C1 segment of cervical spinal cord (tissue), 14 donors: ENCODE measurements around the gene SMCO3.
"Not testable (repeated sequence)": the region's sequence is repeated elsewhere in the genome, so short reads cannot be mapped to it uniquely, and the experiment has no call there.

ENCODE experiments used
- DNase-seq, 14 donors: peaks; one replicate each; lab custom pipeline; 2025; lab: John Stamatoyannopoulos, UW

Gene SMCO3

GRCh38 chr12:14774906-14775635 is 38.9 kb downstream of the SMCO3 start:
- DNase-seq = peak in 6 of 14 donors; percentile 9 to 76 (median 60)

DNA sequence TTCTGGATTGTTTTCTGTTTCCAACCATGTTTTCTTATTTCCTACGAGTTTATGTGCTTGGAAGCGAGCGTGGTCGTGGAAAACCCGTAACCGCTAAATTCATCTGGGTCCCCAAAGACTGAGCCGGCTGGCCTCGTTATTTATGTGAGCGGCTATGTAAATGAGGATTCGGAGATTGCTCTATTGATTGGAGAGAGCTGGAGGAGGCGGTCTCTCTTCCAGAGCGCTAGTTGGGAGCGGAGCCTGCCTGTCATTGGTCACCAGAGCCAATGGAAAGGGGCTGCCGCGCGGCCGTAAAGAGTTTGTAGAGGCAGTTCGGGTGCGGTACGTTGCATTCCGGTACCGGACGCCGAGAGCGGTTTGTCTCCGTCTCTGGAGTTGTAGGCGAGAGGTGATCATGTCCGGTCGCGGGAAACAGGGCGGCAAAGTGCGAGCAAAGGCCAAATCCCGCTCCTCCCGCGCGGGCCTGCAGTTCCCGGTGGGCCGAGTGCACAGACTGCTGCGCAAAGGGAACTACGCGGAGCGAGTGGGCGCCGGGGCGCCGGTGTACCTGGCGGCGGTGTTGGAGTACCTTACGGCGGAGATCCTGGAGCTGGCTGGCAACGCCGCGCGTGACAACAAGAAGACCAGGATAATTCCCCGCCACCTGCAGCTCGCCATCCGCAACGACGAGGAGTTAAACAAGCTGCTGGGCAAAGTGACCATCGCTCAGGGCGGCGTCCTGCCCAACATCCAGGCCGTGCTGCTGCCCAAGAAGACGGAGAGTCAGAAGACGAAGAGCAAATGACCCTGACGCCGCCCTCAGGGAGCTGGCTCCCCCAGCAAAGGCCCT is 39.7 kb downstream of the SMCO3 start:
- peak; percentile 36 to 94 (median 87) for DNase-seq

GRCh38 chr12:14773685-14774073 is 40.3 kb downstream of the SMCO3 start:
- DNase-seq = peak in 1 of 14 donors; percentile 24

GRCh38 chr12:14772946-14773345 is 41.0 kb downstream of the SMCO3 start:
- DNase-seq = no peak

GRCh38 chr12:14771651-14772137 is 42.3 kb downstream of the SMCO3 start:
- DNase-seq = no peak

DNA sequence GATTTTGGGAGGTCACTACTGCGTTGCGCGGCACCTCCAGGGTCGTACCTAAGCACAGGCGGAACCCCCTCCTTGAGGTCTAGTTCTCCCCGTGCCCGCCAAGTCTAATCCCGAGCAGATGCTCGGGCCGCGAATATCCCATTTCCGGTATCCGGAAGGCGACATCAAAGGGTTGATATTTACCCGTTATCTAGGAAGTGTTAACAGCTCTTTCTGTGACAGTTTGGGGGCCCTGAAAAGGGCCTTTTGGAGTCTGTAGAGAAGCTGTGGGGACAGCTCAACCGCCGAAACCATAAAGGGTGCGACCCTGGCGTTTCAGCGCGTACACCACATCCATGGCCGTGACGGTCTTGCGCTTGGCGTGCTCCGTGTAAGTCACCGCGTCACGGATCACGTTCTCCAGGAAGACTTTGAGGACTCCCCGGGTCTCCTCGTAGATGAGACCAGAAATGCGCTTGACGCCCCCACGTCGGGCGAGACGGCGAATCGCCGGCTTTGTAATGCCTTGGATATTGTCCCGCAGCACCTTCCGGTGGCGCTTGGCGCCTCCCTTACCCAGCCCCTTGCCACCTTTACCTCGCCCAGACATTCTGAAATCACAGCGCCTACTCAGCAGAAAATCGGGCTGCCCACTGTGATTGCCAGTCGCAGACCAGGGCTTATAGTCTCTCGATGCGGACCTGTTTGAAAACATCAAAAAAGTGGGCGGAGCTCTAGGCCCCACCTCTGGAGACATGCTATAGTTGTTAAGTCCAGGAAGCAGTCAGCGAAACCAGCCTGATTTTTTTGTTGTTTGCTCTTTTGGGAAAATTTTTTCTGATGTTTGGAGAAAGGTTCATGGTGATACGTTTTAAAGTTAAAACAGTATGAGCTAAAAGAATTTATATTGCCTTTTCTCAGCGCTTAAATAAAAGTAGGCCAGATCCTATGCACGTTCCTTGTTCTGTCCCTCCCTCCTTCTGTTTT is 43.2 kb downstream of the SMCO3 start:
- peak; percentile 13 to 91 (median 81) for DNase-seq

DNA sequence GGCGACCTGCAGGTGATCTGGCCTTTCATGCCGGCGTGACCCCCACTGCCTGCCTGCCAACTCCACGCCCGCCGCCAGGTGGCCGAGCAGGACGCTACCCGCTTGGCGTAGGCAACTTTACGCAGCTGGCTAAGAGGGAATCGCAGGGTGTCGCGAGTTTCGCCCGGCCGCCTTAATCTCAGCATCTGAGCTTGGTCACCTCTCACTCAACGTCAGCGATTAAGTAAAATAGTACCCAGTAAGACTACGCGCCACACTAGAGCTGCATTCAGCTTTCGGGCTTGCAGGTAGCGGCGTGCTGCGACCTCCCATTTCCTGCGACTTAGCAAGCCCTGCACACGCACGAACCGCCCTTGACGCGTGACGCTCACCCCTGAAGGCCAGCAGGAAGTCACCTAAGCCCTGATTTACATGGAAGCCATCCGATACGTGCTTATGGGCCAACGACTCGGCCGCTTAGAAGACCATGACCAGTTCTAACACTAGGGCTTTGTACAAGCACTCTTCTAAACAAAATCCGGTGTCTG is 44.0 kb downstream of the SMCO3 start:
- DNase-seq = peak in 12 of 14 donors; percentile 29 to 86 (median 60)

DNA sequence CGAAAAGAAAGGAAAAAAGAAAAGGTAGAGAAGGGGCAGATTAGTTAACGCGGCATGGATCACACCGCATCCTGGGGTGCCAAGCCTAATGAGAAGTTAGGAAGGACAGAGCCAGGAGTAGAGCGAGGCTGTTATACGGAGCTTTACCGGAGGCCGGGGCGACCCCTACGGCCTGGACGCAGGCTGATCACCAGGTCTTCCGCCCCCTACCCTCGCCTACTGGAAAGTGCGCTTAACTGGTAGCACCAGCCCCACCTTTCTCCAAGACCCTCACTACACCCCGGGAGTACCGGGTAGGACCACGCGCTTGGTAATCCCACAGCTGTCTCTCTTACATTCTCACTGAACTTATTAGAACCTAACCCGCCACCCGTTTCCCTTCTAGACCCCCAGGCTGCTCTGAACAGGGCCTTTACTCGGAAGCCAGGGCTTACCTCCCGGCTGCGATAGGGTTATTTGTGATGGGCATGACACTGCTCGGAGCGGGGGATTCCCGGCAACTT is 44.5 kb downstream of the SMCO3 start:
- peak in 3 of 14 donors; percentile 41 to 55 (median 48) for DNase-seq

DNA sequence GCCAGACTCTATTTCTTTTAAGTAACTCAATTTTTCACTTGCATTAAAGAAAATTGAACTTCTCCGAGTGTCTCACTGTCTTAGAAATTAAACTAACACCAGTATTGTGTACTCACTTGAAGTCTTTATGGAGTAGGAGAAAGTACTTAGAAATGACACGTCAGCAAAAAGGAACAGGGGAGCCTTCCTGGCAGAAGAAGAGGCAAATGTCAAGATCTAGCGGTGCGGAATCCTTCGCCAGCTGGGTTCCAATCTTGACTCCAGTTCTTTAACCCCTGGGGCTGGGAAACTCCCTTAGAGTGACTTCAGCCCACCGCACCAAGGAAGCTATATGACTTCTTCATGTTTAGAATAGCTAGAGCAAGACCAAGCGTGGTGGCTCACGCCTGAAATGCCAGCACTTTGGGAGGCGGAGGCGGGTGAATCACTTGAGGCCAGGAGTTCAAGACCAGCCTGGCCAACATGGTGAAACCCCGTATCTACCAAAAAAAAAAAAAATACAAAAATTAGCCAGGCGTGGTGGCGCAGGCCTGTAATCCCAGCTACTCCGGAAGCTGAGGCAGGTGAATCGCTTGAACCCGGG is 45.1 kb downstream of the SMCO3 start:
- DNase-seq = peak in 1 of 14 donors; percentile 11

GRCh38 chr12:14767617-14768016 is 46.4 kb downstream of the SMCO3 start:
- peak in 1 of 14 donors; percentile 43 for DNase-seq

DNA sequence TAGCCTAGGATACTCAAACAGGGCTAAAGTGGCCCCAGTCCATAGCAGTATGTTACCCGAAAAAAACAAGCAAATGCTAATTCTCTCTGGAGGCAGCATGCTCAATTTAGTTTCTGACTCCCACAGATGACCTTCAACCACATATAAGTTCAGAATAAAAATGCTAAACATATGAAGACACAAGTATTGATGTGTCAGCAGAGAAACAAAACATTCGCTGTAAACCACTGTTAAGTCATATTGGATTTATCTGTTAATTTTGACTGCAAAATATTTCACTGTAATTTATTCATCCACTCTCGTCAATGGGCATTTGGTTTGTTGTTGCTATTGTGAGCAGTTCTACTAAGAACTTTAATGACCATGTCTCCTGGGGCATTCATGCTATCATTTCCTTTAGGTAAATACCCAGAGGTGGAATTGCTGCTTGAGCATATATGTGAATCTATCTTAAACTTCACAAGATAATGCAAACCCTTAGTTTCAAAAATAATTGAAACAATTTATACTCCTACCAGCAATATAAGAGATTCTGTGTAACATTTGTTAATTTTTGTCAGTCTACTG is 47.2 kb downstream of the SMCO3 start:
- DNase-seq = no peak

- DNase-seq = not testable (repeated sequence)
These were observed 48.0 kb downstream of the SMCO3 start for GRCh38 chr12:14766020-14766419.

DNA sequence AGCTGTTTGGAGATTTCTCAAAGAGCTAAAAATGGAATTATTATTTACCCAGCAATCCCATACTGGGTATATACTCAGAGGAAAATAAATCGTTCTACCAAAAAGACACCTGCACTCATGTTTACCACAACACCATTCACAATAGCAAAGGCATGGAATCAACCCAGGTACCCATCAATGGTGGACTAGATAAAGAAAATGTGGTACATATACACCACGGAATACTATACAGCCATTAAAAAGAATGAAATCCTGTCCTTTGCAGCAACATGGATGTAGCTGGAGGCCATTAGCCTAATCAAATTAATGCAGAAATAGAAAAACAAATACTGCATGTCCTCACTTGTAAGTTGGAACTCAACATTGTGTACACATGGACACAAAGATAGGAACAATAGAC is 48.6 kb downstream of the SMCO3 start:
- DNase-seq = no peak

DNA sequence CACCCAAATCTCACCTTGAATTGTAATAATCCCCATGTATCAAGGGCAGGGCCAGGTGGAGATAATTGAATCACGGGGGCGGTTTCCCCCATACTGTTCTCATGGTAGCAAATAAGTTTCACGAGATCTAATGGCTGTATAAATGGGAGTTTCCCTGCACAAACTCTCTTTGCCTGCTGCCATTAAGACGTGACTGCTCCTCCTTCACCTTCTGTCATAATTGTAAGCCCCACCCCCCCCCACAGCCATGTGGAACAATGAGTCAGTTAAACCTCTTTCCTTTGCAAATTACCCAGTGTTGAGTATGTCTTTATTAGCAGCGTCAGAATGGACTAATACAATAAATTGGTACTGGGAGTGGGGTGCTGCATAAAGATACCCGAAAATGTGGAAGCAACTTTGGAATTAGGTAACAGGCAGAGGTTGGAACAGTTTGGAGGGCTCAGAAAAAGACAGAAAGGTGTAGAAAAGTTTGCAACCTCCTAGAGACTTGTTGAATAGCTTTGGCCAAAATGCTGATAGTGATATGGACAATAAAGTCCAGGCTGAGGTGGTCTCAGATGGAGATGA is 54.2 kb downstream of the SMCO3 start:
- DNase-seq = not testable (repeated sequence)

- no peak for DNase-seq
These were observed 57.4 kb downstream of the SMCO3 start for GRCh38 chr12:14756334-14757143.
